Mesothelial cell of epicardium (in vitro differentiated cells): ENCODE measurements around the gene ADAM19. TPM values are rescaled to one million over a fixed set of nuclear protein-coding genes. Genes with fewer than 3 reads are reported as not detected.

Source experiments
- DNase-seq, 2 experiments: peaks; one replicate each; pipeline ENCODE4 v3.0.0; 2021; ENCODE audit warnings: low spot score in 2 of 2; ENCODE audit not compliant: unreplicated experiment in 2 of 2
- H3K27ac Mint-ChIP-seq: 2 replicates; pipeline ENCODE4 v1.8.0; 2021; ENCODE audit warnings: mixed read lengths
- H3K27me3 Mint-ChIP-seq: 2 replicates; pipeline ENCODE4 v1.8.0; 2021; ENCODE audit warnings: low read depth, mixed read lengths
- H3K36me3 Mint-ChIP-seq: 2 replicates; pipeline ENCODE4 v1.8.0; 2021; ENCODE audit warnings: mixed read lengths
- H3K4me1 Mint-ChIP-seq: 2 replicates; pipeline ENCODE4 v1.8.0; 2021; ENCODE audit warnings: mixed read lengths
- H3K4me3 Mint-ChIP-seq: 2 replicates; pipeline ENCODE4 v1.8.0; 2021; ENCODE audit warnings: mild to moderate bottlenecking, moderate library complexity, mixed read lengths
- H3K9me3 Mint-ChIP-seq: 2 replicates; pipeline ENCODE4 v1.8.0; 2021; ENCODE audit warnings: mixed read lengths
- total RNA-seq: library from RNA; stranded (reverse); gene quantifications from 3 replicates; pipeline ENCODE4 v1.2.1, GENCODE V29; 2021
- TF ChIP-seq, protein P1 (sequence below): fragments of 200-600 bp; sonication (generic); IDR thresholded peaks from one replicate; pipeline ENCODE4 v1.5.0; 2021; ENCODE audit warnings: antibody characterized with exemption; ENCODE audit not compliant: unreplicated experiment

ADAM19 gene
- total RNA-seq, 1 donor from 2014 or later = 19.7 TPM

DNA sequence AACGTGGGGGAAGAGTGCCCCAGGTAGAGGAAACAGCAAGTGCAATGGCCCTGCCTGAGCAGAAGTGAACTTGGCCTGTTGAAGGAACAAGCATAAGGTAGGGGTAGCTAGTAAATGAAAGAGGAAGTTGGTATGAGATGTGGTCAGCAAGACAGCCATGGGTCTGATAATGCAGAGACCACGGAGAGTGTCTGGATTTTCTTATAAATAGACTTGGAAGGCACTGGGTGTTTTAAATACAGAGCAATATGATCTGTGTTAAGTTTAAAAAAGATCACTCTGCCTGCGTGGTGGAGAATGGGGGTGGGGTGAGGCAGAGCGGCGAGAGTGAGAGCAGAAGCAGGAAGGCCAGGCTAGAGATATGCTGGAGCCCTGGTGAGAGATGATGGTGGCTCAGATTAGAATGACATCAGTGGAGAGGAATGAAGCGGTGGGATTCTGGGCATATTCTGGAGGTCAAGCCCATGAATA is 4.2 kb downstream of the ADAM19 start:
- peaks cover 12% of the 10 kb centered on the region for H3K36me3 Mint-ChIP-seq
- H3K9me3 Mint-ChIP-seq = no peaks in the 10 kb centered on the region

DNA sequence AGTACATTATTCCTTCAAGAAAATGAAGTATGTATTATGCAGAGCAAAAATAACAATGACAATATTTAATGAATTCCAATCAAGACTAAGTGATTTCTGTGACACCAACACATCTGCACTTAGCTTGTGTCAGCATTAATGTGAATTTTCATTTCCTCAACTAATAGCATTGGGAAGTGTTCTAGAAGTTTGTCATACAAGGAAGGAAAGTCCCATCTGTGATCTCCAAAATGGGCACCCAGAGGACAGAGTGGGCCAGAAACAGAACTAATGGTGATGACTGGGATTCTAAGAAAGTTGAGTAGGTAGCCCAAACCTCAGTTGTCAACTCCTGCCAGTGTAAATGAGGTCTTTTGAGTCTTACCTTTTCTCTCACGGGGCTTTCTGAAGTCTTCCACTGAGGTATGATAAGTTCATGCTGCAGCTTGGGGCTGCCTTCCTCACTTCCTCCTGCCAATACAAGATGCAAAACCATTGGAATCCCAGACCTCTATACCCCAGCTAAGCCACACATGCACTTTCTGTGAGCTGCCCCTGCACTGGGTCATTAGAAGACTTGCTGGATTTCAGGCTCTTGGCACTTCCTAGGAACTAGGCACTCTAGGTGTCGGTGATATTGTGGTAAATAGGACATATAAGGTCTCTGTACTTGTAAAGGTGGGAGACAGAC is 4.9 kb downstream of the ADAM19 start:
- Mint-ChIP-seq H3K36me3 (peaks cover 12% of the 10 kb centered on the region), H3K27me3 (peaks cover 4% of the 10 kb centered on the region), H3K4me3 (no peak overlapping the region), H3K4me1 (peaks cover 20% of the 10 kb centered on the region), H3K9me3 (no peaks in the 10 kb centered on the region), H3K27ac (no peak overlapping the region)
- TF ChIP-seq, protein P1, sequence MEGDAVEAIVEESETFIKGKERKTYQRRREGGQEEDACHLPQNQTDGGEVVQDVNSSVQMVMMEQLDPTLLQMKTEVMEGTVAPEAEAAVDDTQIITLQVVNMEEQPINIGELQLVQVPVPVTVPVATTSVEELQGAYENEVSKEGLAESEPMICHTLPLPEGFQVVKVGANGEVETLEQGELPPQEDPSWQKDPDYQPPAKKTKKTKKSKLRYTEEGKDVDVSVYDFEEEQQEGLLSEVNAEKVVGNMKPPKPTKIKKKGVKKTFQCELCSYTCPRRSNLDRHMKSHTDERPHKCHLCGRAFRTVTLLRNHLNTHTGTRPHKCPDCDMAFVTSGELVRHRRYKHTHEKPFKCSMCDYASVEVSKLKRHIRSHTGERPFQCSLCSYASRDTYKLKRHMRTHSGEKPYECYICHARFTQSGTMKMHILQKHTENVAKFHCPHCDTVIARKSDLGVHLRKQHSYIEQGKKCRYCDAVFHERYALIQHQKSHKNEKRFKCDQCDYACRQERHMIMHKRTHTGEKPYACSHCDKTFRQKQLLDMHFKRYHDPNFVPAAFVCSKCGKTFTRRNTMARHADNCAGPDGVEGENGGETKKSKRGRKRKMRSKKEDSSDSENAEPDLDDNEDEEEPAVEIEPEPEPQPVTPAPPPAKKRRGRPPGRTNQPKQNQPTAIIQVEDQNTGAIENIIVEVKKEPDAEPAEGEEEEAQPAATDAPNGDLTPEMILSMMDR = no peak
- DNase-seq = no peak

More for the DNA sequence above, 4.2 kb downstream of the ADAM19 start:
- H3K27me3 Mint-ChIP-seq = peaks cover 4% of the 10 kb centered on the region
- H3K27ac Mint-ChIP-seq = peak overlapping the region; percentile 37
- TF ChIP-seq, protein P1 = no peak
- DNase-seq = peak in 1 of 2 experiments; percentile 39
- peaks cover 22% of the 10 kb centered on the region for H3K4me1 Mint-ChIP-seq
- no peak overlapping the region for H3K4me3 Mint-ChIP-seq

DNA sequence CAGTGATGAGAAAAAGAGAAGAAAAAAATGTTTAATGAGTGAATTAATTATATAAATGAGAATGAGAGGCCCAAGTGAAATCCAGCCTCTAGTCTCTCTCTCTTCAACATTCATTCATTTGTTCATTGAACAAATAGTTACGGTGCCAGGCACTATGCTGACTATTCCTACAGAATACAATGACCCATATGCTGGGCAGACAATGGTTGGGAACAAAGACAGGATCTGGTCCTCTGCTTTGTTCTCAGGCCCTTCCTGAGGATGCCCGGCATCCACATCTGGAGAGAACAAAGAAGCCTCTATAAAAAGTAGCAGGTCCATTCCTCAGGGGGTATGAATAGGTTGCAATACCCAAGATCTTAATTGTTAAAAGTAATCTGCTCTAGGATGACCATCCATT is 6.9 kb downstream of the ADAM19 start:
- Mint-ChIP-seq H3K4me3 (no peak overlapping the region), H3K27ac (no peak overlapping the region), H3K4me1 (peaks cover 10% of the 10 kb centered on the region), H3K9me3 (no peaks in the 10 kb centered on the region), H3K36me3 (peaks cover 12% of the 10 kb centered on the region), H3K27me3 (no peaks in the 10 kb centered on the region)
- DNase-seq = no peak
- TF ChIP-seq, protein P1 = no peak

DNA sequence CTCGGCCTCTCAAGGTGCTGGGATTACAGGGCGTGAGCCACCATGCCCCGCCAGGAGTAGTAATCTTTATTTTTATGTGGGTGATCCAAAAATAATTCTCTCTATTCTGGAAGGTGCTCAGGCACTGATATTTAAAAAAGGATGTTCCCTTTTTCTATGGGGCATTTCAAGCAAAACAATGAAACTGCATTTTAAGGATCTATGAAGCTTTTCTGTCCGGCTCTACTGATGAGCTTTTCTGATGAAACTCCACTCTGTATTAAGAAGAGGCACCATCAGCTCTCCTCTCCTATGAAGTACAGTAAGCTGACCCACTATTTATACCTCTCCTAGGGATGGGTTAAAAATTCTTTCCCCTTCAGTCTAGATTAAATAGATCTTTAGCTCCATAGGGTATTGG is 7.4 kb downstream of the ADAM19 start:
- TF ChIP-seq, protein P1 = no peak
- Mint-ChIP-seq H3K27me3 (no peaks in the 10 kb centered on the region), H3K9me3 (no peaks in the 10 kb centered on the region), H3K4me1 (peaks cover 9% of the 10 kb centered on the region), H3K4me3 (no peak overlapping the region), H3K36me3 (peaks cover 12% of the 10 kb centered on the region), H3K27ac (no peak overlapping the region)
- no peak for DNase-seq

DNA sequence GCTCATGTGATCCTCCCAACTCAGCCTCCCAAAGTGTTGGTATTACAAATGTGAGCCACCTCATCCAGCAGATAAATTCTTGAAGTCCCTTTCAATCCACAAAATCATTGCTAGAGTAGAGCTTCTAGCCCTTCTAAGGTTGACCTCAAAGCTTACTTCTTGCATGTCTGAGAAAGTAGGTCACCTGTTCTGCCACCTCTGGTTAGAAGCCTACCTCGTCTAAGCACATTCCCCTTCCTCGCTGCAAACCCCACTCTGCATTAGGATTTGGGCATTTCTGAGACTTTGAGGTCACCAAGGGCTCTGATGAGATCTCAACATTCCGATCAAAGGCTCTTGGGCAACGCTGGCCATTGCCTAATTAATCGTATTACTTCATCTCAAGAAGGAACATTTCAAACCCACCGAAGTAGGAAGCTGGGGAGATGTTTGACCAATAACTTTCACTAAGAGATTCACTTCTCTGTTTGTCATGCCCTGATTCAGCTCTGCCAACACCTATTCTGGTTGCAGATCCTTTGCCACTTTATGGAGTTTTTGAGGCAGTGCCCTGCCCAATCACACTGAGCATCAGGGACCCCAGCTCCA is 8.6 kb downstream of the ADAM19 start:
- H3K27ac Mint-ChIP-seq = no peak overlapping the region
- TF ChIP-seq, protein P1 = no peak

More for the DNA sequence above, 8.6 kb downstream of the ADAM19 start:
- H3K36me3 Mint-ChIP-seq = peaks cover 12% of the 10 kb centered on the region
- no peaks in the 10 kb centered on the region for H3K27me3 Mint-ChIP-seq
- no peaks in the 10 kb centered on the region for H3K9me3 Mint-ChIP-seq
- H3K4me3 Mint-ChIP-seq = no peak overlapping the region
- no peak for DNase-seq
- H3K4me1 Mint-ChIP-seq = peaks cover 9% of the 10 kb centered on the region
